Activated CD8-positive, alpha-beta T cell treated with anti-CD3 and anti-CD28 coated beads for 36 hours (primary cell): ENCODE measurements around the gene CIDEA. TPM values are rescaled to one million over a fixed set of nuclear protein-coding genes. Genes with fewer than 3 reads are reported as not detected.

Experiments
- ATAC-seq: fragments of 200-7000 bp; cut with Tn5 transposase; one replicate; pipeline ENCODE4 v1.10.0; 2021; ENCODE audit warnings: mild to moderate bottlenecking, moderate library complexity
- CTCF ChIA-PET: fragments of 350-600 bp; sonication (Branson Sonifier 250); formaldehyde crosslinking; loops from one replicate; lab custom pipeline; 2021; ENCODE audit warnings: antibody characterized with exemption; lab: Charles Lee
- POLR2A ChIA-PET: fragments of 350-600 bp; sonication (Branson Sonifier 250); formaldehyde crosslinking; loops from one replicate; lab custom pipeline; 2021; ENCODE audit warnings: antibody characterized with exemption; lab: Charles Lee
- DNase-seq: peaks from one replicate; pipeline ENCODE4 v3.0.0-alpha.2; 2020
- H3K27ac Mint-ChIP-seq: one replicate; pipeline ENCODE4 v1.8.0; 2021; ENCODE audit warnings: mild to moderate bottlenecking, mixed read lengths
- H3K27me3 Mint-ChIP-seq: one replicate; pipeline ENCODE4 v1.8.0; 2021; ENCODE audit warnings: mixed read lengths
- H3K36me3 Mint-ChIP-seq: one replicate; pipeline ENCODE4 v1.8.0; 2021; ENCODE audit warnings: low read depth, mixed read lengths
- H3K4me1 Mint-ChIP-seq: one replicate; pipeline ENCODE4 v1.8.0; 2021; ENCODE audit warnings: low read depth, mixed read lengths
- H3K4me3 Mint-ChIP-seq: one replicate; pipeline ENCODE4 v1.8.0; 2021; ENCODE audit warnings: mild to moderate bottlenecking, moderate library complexity, mixed read lengths
- H3K9me3 Mint-ChIP-seq: one replicate; pipeline ENCODE4 v1.8.0; 2021; ENCODE audit warnings: mixed read lengths
- intact Hi-C: fragments of 100-400 bp; cut with micrococcal nuclease; formaldehyde crosslinking; loops from one replicate; pipeline ENCODE4 v1.10.0; 2022
- total RNA-seq, 2 experiments: library from RNA; stranded (reverse); gene quantifications; one replicate each; pipeline ENCODE4 v1.2.3, GENCODE V29; 2021
- TF ChIP-seq, protein P1 (sequence below): fragments of 200-600 bp; IDR thresholded peaks from one replicate; pipeline ENCODE4 v1.8.0; 2022; ENCODE audit warnings: antibody characterized with exemption, mild to moderate bottlenecking

CIDEA gene
- total RNA-seq, 2 experiments from 2014 or later = not detected

DNA sequence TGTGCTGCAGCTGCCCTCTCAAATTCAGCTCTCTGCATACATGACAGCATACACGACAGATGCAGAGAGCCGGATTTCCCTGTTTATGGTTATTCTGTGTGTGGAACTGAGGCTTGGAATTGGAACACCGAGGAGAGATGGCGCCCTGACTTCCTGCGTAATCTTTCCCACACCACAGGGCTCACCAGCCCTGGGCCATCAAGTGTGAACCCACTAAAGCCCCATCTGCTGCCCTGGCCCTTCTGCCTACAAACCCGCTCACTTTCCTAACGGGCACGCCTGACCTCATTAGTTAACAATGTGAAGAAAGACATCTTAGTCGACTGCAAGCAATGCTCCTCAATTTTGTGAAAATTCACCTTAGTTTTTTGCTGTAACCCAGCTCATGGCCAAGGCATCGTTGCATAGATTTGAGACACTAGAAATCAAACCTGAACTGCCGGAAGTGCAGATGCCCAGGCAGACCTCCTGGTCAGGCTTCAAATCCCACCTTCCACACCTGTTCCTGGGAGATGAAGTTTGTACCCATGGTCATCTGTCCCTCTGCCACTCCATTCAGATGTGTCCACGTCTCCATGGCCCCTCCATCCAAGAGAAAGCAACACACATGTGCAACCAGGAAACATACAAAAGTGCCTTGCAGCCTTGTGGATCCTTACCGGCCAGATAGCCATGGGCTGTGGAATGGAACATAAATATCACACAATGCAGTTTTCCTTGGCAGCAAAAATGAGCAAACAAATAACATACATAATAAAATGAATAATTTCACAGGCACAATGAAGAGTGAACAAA lies 5.0 kb upstream of the CIDEA start:
- H3K36me3 Mint-ChIP-seq = no peaks in the 10 kb centered on the region
- H3K27me3 Mint-ChIP-seq = peaks cover 28% of the 10 kb centered on the region
- no peaks in the 10 kb centered on the region for H3K4me1 Mint-ChIP-seq
- H3K4me3 Mint-ChIP-seq = no peak overlapping the region
- ATAC-seq (no peak), DNase-seq (no peak)
- intact Hi-C loops = no loop called here
- POLR2A ChIA-PET = no interaction called here
- TF ChIP-seq, protein P1, sequence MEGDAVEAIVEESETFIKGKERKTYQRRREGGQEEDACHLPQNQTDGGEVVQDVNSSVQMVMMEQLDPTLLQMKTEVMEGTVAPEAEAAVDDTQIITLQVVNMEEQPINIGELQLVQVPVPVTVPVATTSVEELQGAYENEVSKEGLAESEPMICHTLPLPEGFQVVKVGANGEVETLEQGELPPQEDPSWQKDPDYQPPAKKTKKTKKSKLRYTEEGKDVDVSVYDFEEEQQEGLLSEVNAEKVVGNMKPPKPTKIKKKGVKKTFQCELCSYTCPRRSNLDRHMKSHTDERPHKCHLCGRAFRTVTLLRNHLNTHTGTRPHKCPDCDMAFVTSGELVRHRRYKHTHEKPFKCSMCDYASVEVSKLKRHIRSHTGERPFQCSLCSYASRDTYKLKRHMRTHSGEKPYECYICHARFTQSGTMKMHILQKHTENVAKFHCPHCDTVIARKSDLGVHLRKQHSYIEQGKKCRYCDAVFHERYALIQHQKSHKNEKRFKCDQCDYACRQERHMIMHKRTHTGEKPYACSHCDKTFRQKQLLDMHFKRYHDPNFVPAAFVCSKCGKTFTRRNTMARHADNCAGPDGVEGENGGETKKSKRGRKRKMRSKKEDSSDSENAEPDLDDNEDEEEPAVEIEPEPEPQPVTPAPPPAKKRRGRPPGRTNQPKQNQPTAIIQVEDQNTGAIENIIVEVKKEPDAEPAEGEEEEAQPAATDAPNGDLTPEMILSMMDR = no peak
- CTCF ChIA-PET = no interaction called here
- no peaks in the 10 kb centered on the region for H3K9me3 Mint-ChIP-seq
- H3K27ac Mint-ChIP-seq = no peak overlapping the region

DNA sequence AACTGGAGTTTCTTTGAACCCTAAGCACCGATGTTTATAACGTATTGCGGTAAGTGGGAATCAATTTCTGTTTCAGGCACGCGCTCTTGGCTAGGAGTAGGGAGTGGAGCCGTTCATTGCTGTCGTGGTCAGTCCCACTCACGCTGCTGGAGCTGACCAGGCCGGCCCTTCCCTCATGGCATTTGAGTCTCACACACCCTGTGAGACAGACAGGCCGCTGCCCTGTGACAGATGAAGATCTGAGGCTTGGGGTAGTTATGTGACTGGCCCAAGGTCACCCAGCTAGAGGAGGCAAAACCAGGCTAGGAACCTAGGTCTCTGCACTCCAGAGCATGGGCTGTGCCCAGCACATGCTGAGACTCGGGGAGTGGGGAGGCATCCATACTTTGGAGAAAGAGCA lies 2.9 kb upstream of the CIDEA start:
- Mint-ChIP-seq H3K27me3 (peaks cover 44% of the 10 kb centered on the region), H3K27ac (no peak overlapping the region), H3K4me1 (no peaks in the 10 kb centered on the region), H3K4me3 (no peak overlapping the region), H3K9me3 (no peaks in the 10 kb centered on the region), H3K36me3 (no peaks in the 10 kb centered on the region)
- TF ChIP-seq, protein P1 = no peak
- no peak for ATAC-seq
- ChIA-PET CTCF (interaction anchor here (2.2 kb wide), 1 partner anchor 15 kb away, joined by 8 read pairs; no protein-coding TSS in a partner anchor), POLR2A (no interaction called here)
- no peak for DNase-seq
- intact Hi-C loops = no loop called here

GRCh38 chr18:12252061-12252460 lies 2.1 kb upstream of the CIDEA start:
- Mint-ChIP-seq H3K27ac (no peak overlapping the region), H3K4me1 (no peaks in the 10 kb centered on the region), H3K27me3 (peaks cover 45% of the 10 kb centered on the region), H3K4me3 (no peak overlapping the region), H3K9me3 (no peaks in the 10 kb centered on the region), H3K36me3 (no peaks in the 10 kb centered on the region)
- ChIA-PET POLR2A (no interaction called here), CTCF (interaction anchor here (2.2 kb wide), 1 partner anchor 15 kb away, joined by 8 read pairs; no protein-coding TSS in a partner anchor)
- no peak for ATAC-seq
- TF ChIP-seq, protein P1 = no peak
- intact Hi-C loops = no loop called here
- no peak for DNase-seq

- TF ChIP-seq, protein P1 = no peak
- DNase-seq (no peak), ATAC-seq (no peak)
- peaks cover 50% of the 10 kb centered on the region for H3K27me3 Mint-ChIP-seq
- H3K27ac Mint-ChIP-seq = no peak overlapping the region
- intact Hi-C loops = no loop called here
- CTCF ChIA-PET = interaction anchor here (2.2 to 4.0 kb wide), 2 partner anchors 16 to 19 kb away, joined by 8 to 21 read pairs; no protein-coding TSS in a partner anchor
- H3K36me3 Mint-ChIP-seq = no peaks in the 10 kb centered on the region
- no peak overlapping the region for H3K4me3 Mint-ChIP-seq
- no peaks in the 10 kb centered on the region for H3K4me1 Mint-ChIP-seq
- H3K9me3 Mint-ChIP-seq = no peaks in the 10 kb centered on the region
- POLR2A ChIA-PET = no interaction called here
Observed at GRCh38 chr18:12253027-12253426, 1.1 kb upstream of the CIDEA start.

- ChIA-PET POLR2A (no interaction called here), CTCF (interaction anchor here (2.2 to 4.0 kb wide), 2 partner anchors 17 to 18 kb away, joined by 8 to 21 read pairs; no protein-coding TSS in a partner anchor)
- Mint-ChIP-seq H3K9me3 (no peaks in the 10 kb centered on the region), H3K27ac (no peak overlapping the region), H3K27me3 (peaks cover 53% of the 10 kb centered on the region), H3K36me3 (no peaks in the 10 kb centered on the region), H3K4me1 (no peaks in the 10 kb centered on the region), H3K4me3 (no peak overlapping the region)
- ATAC-seq (no peak), DNase-seq (no peak)
- TF ChIP-seq, protein P1 = no peak
- intact Hi-C loops = no loop called here
Observed at GRCh38 chr18:12253663-12254135, 462 bp upstream of the CIDEA start.
